ENCODE data around the gene ZMIZ1.
A peak's percentile ranks its signal among the peaks of the same experiment; 100 is the strongest.

Gene ZMIZ1

GRCh38 chr10:79058899-79059841, 9.6 kb upstream of the ZMIZ1 start:
- ATAC-seq (replicated peaks; ENCODE audit: extremely low read depth, poor library complexity, severe bottlenecking) (no peak), DNase-seq (ENCODE audit: low spot score in 2 of 2) (no peak)
- Mint-ChIP-seq H3K27me3 (peaks cover 9% of the 10 kb centered on the region), H3K4me3 (no peak overlapping the region), H3K4me1 (peaks cover 4% of the 10 kb centered on the region), H3K36me3 (ENCODE audit: insufficient read depth) (no peaks in the 10 kb centered on the region), H3K9me3 (no peaks in the 10 kb centered on the region), H3K27ac (ENCODE audit: low read depth) (no peak overlapping the region)

- no peaks in the 10 kb centered on the region for H3K36me3 Mint-ChIP-seq (ENCODE audit: insufficient read depth)
- no peak overlapping the region for H3K27ac Mint-ChIP-seq (ENCODE audit: low read depth)
- ATAC-seq (replicated peaks; ENCODE audit: extremely low read depth, poor library complexity, severe bottlenecking) (no peak), DNase-seq (ENCODE audit: low spot score in 2 of 2) (no peak)
- H3K9me3 Mint-ChIP-seq, result no peaks in the 10 kb centered on the region
- H3K4me1 Mint-ChIP-seq, result peaks cover 10% of the 10 kb centered on the region
- H3K27me3 Mint-ChIP-seq, result peaks cover 9% of the 10 kb centered on the region
- H3K4me3 Mint-ChIP-seq, result no peak overlapping the region
Observed at GRCh38 chr10:79059859-79060379, 8.8 kb upstream of the ZMIZ1 start.

DNA sequence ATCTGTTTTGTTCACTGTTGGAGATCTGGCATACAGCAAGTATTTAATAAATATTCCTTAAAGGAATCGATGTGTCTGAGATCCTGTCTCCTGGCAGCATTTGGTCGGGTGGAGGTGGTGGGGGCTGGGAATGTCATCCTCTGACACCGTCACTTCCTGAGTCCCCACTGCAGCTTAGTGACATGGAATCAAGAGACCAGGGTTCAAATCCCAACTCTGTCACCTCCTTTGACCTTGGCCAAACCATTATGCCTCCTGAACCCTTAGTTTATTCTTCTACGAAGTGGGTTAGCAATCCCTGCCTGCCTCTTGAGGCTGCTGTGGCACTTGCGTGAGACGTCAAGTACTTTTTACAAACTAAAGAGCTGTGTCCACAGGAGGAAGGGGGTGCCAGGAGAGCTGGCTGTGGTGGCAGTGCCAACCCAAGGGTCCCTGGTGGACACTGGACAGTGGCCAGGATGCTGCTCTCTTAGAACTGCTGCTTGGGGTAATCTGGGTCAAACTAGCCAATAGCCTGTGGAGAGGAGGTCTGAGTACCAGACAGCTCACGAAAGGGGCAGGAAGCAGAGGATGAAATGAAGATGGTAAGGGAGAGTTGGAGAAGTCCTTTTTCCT, 8.0 kb upstream of the ZMIZ1 start:
- ATAC-seq (replicated peaks; ENCODE audit: extremely low read depth, poor library complexity, severe bottlenecking) (no peak), DNase-seq (ENCODE audit: low spot score in 2 of 2) (no peak)
- Mint-ChIP-seq H3K4me3 (no peak overlapping the region), H3K27ac (ENCODE audit: low read depth) (no peak overlapping the region), H3K36me3 (ENCODE audit: insufficient read depth) (no peaks in the 10 kb centered on the region), H3K9me3 (no peaks in the 10 kb centered on the region), H3K27me3 (peaks cover 9% of the 10 kb centered on the region), H3K4me1 (peaks cover 18% of the 10 kb centered on the region)

GRCh38 chr10:79061441-79062315, 7.1 kb upstream of the ZMIZ1 start:
- Mint-ChIP-seq H3K4me3 (no peak overlapping the region), H3K27me3 (peaks cover 9% of the 10 kb centered on the region), H3K27ac (ENCODE audit: low read depth) (no peak overlapping the region), H3K36me3 (ENCODE audit: insufficient read depth) (no peaks in the 10 kb centered on the region), H3K4me1 (peaks cover 22% of the 10 kb centered on the region), H3K9me3 (no peaks in the 10 kb centered on the region)
- DNase-seq (ENCODE audit: low spot score in 2 of 2) (no peak), ATAC-seq (replicated peaks; ENCODE audit: extremely low read depth, poor library complexity, severe bottlenecking) (no peak)

DNA sequence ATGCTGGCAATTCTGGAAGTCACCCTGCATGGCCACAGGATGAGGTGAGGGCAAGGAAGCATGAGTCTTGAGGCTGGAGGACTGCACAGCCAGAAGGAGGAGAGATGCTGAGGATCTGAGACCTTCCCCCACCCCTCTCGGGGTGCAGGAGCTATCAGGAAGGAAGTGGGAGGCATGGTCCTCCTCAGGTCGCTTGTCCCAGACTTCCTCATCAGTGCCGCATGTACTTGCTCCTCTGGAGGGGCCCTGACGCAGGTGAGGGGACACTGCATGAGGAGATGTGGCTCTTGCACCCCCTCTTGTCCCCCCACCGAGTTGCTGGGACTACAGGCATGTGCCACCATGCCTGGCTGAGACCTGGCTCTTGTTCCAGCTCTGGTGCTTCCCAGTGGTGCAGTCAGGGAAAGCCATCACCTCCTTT, 5.7 kb upstream of the ZMIZ1 start:
- ATAC-seq (replicated peaks; ENCODE audit: extremely low read depth, poor library complexity, severe bottlenecking), result no peak
- no peak for DNase-seq (ENCODE audit: low spot score in 2 of 2)
- Mint-ChIP-seq H3K27ac (ENCODE audit: low read depth) (no peak overlapping the region), H3K4me3 (no peak overlapping the region), H3K27me3 (peaks cover 9% of the 10 kb centered on the region), H3K36me3 (ENCODE audit: insufficient read depth) (no peaks in the 10 kb centered on the region), H3K9me3 (no peaks in the 10 kb centered on the region), H3K4me1 (peaks cover 31% of the 10 kb centered on the region)

DNA sequence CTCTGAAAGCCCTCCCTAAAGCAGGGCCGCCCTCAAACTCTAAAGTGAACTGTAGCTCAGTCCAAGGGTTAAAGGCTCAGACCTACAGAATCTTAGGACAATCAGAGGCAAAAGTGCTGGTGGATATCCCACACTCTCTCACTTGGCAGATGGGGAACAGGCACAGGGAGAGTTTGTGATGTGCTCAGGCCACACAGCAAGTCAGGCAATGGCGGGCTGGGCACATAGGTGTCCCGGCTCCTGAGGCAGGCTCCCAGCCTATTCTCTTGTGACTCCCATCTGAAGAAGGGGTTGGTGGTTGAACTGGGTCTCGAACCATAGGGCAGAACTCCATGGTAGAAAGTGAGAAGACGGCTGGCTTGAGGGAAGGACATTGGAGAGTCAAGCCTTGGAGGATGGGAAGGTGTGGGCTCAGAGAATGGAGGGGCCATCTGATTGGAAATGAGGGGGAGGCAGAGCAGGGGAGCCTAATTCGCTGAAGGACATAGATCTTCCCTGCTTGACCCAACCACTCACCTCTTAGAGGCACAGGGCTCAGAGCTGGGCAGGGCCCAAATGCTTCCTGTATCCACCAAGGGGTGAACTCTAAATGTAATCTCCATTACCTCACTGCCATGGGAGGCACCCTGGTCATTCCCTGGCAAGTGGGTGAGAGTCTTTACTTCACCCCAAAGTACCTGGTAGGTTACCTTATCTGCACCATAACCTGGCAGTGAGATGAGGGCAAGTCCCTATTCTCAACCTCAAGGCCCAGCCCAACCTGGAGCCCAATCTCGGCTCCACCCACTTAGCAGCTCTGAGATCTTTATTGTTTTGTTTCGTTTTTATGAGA, 4.9 kb upstream of the ZMIZ1 start:
- Mint-ChIP-seq H3K27ac (ENCODE audit: low read depth) (no peak overlapping the region), H3K4me3 (no peak overlapping the region), H3K4me1 (peaks cover 37% of the 10 kb centered on the region), H3K9me3 (no peaks in the 10 kb centered on the region), H3K27me3 (peaks cover 9% of the 10 kb centered on the region), H3K36me3 (ENCODE audit: insufficient read depth) (no peaks in the 10 kb centered on the region)
- no peak for ATAC-seq (replicated peaks; ENCODE audit: extremely low read depth, poor library complexity, severe bottlenecking)
- DNase-seq (ENCODE audit: low spot score in 2 of 2), result no peak

DNA sequence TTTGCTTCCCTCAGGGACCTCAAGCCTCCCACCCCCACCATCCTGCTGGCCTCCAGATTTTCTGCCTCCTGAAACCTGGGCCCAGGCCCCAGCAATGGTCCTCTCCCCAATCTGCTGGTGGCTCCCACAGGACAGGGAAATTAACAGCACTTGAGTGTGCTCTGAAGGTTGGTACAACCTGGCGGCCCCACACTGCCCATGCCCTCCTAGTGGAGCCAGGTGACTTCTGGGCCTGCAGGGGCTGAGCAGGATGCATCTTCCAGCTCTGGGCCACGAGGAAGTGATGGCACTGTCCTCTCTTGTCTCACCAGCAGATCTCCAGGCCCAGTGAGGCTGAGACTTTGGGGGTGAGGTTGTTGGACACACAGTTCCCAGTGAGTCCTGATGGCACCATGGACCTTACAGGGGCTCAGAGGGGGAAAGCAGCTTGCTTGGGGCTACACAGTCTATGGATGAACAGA, 3.6 kb upstream of the ZMIZ1 start:
- DNase-seq (ENCODE audit: low spot score in 2 of 2) (no peak), ATAC-seq (replicated peaks; ENCODE audit: extremely low read depth, poor library complexity, severe bottlenecking) (no peak)
- H3K9me3 Mint-ChIP-seq, result no peaks in the 10 kb centered on the region
- H3K27ac Mint-ChIP-seq (ENCODE audit: low read depth), result no peak overlapping the region
- peaks cover 37% of the 10 kb centered on the region for H3K4me1 Mint-ChIP-seq
- peaks cover 9% of the 10 kb centered on the region for H3K27me3 Mint-ChIP-seq
- H3K4me3 Mint-ChIP-seq, result peak overlapping the region; percentile 89
- H3K36me3 Mint-ChIP-seq (ENCODE audit: insufficient read depth), result peaks cover 4% of the 10 kb centered on the region

DNA sequence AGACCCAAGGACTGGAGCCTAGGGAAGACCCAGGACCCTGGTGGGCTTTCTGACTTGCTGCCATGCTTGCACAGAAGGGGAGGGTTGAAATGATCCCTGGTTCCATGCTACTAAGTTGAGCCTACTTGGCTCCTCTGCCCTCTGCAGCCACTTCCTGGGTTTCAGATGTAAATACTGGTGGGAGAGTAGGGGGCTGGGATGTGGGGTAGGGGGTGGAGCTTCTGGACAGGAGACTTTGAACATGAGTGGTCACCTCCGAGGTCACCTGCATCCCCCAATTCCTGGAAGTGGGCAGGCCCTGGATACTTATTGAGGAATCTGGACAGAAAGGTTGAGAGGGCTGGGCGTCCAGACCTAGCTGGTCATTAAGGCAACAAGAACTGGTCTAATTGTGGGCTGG, 2.9 kb upstream of the ZMIZ1 start:
- H3K9me3 Mint-ChIP-seq, result no peaks in the 10 kb centered on the region

GRCh38 chr10:79066411-79067240, 2.1 kb upstream of the ZMIZ1 start:
- peak overlapping the region; percentile 47 for H3K27ac Mint-ChIP-seq (ENCODE audit: low read depth)
- peaks cover 2% of the 10 kb centered on the region for H3K27me3 Mint-ChIP-seq
- H3K36me3 Mint-ChIP-seq (ENCODE audit: insufficient read depth), result peaks cover 5% of the 10 kb centered on the region
- DNase-seq (ENCODE audit: low spot score in 2 of 2) (no peak), ATAC-seq (replicated peaks; ENCODE audit: extremely low read depth, poor library complexity, severe bottlenecking) (no peak)
- H3K4me1 Mint-ChIP-seq, result peaks cover 37% of the 10 kb centered on the region
- H3K9me3 Mint-ChIP-seq, result no peaks in the 10 kb centered on the region
- H3K4me3 Mint-ChIP-seq, result peak overlapping the region; percentile 89

More for the DNA sequence above, 2.9 kb upstream of the ZMIZ1 start:
- H3K27me3 Mint-ChIP-seq, result peaks cover 9% of the 10 kb centered on the region
- peak overlapping the region; percentile 89 for H3K4me3 Mint-ChIP-seq
- H3K36me3 Mint-ChIP-seq (ENCODE audit: insufficient read depth), result peaks cover 5% of the 10 kb centered on the region
- DNase-seq (ENCODE audit: low spot score in 2 of 2) (no peak), ATAC-seq (replicated peaks; ENCODE audit: extremely low read depth, poor library complexity, severe bottlenecking) (no peak)
- H3K27ac Mint-ChIP-seq (ENCODE audit: low read depth), result no peak overlapping the region
- peaks cover 37% of the 10 kb centered on the region for H3K4me1 Mint-ChIP-seq

GRCh38 chr10:79067241-79068202, 1.2 kb upstream of the ZMIZ1 start:
- peaks cover 5% of the 10 kb centered on the region for H3K36me3 Mint-ChIP-seq (ENCODE audit: insufficient read depth)
- peak overlapping the region; percentile 47 for H3K27ac Mint-ChIP-seq (ENCODE audit: low read depth)
- ATAC-seq (replicated peaks; ENCODE audit: extremely low read depth, poor library complexity, severe bottlenecking) (peak; percentile 22), DNase-seq (ENCODE audit: low spot score in 2 of 2) (peak; percentile 68)
- peaks cover 39% of the 10 kb centered on the region for H3K4me1 Mint-ChIP-seq
- peak overlapping the region; percentile 89 for H3K4me3 Mint-ChIP-seq
- no peaks in the 10 kb centered on the region for H3K27me3 Mint-ChIP-seq
- no peaks in the 10 kb centered on the region for H3K9me3 Mint-ChIP-seq
